ENCODE results near the gene MYOF.
"Not testable (repeated sequence)": the region's sequence is repeated elsewhere in the genome, so short reads cannot be mapped to it uniquely, and the experiment has no call there.

Gene MYOF

GRCh38 chr10:93468461-93469213 is 13.5 kb downstream of the MYOF start:
- H3K27ac ChIP-seq, result no peak overlapping the region
- TF ChIP-seq, protein P1, sequence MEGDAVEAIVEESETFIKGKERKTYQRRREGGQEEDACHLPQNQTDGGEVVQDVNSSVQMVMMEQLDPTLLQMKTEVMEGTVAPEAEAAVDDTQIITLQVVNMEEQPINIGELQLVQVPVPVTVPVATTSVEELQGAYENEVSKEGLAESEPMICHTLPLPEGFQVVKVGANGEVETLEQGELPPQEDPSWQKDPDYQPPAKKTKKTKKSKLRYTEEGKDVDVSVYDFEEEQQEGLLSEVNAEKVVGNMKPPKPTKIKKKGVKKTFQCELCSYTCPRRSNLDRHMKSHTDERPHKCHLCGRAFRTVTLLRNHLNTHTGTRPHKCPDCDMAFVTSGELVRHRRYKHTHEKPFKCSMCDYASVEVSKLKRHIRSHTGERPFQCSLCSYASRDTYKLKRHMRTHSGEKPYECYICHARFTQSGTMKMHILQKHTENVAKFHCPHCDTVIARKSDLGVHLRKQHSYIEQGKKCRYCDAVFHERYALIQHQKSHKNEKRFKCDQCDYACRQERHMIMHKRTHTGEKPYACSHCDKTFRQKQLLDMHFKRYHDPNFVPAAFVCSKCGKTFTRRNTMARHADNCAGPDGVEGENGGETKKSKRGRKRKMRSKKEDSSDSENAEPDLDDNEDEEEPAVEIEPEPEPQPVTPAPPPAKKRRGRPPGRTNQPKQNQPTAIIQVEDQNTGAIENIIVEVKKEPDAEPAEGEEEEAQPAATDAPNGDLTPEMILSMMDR (conservative IDR thresholded peaks at IDR 0.05), result no peak
- TF ChIP-seq ZFX (IDR thresholded peaks at IDR 0.05), result no peak

- not testable (repeated sequence) for H3K27ac ChIP-seq
These were observed 14.5 kb downstream of the MYOF start for GRCh38 chr10:93467635-93468034.

GRCh38 chr10:93465806-93466675 is 16.1 kb downstream of the MYOF start:
- TF ChIP-seq, protein P1 (conservative IDR thresholded peaks at IDR 0.05), result no peak
- no peak for TF ChIP-seq ZFX (IDR thresholded peaks at IDR 0.05)
- peak overlapping the region; percentile 89 for H3K27ac ChIP-seq

DNA sequence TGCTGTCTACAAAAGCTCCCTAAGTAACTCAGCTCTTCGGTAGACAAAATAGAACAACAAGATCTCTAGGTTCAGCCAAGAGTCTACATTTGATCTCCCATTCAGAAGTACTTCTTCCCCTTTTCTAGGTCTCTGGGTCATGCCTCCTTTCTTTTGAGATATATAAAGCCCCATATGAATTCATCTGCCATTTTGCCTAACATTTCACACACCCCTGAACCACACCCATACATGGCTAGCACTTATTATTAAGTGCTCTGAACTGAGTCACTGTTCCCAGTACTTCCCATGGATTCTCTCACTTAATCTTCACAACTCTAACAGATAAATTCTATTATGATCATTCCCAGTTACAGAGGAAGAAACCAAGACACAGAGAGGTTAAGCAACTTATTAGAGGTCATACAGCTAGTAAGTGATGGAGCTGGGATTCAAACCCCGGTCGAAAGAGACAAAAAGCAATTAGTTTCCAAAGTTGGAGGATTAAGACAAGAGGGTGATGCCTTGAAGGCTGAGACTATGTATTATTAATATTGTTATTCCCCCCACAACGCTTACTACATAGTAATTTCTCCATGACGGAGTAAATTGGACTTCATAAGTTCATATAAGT is 17.3 kb downstream of the MYOF start:
- TF ChIP-seq, protein P1 (conservative IDR thresholded peaks at IDR 0.05), result no peak
- TF ChIP-seq ZFX (IDR thresholded peaks at IDR 0.05), result no peak
- peak overlapping the region; percentile 89; the same call in 1 of the 2 replicates for H3K27ac ChIP-seq

DNA sequence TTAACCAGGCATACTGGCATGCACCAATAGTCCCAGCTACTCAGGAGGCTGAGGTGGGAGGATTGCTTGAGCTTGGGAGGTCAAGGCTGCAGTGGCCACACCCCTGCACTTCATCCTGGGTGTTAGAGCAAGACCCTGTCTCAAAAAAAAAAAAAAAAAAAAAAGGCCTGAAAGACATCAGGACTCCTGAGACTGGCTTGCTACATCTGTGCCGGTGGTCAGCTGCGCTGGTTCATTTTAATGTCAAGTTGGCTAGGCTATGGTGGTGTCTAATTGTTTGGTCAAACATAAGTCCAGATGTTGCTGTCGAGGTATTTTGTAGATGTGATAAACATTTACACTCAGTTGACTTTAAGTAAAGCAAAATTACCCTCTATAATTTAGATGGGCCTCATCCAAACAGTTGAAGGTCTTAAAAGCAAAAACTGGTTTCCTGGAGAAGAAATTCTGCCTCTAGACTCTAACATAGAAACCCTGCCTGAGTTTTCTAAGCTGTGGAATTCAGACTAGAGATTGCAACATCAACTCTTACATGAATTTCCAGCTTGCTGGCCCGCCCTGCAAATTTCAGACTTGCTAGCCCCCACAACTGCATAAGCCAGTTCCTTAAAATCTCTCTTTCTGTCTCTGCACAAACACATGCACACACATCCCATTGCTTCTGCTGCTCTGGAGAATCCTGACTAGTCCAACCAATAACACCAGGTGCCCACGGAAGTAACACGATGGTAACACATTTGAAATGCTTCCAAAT is 18.2 kb downstream of the MYOF start:
- H3K27ac ChIP-seq, result no peak overlapping the region
- no peak for TF ChIP-seq ZFX (IDR thresholded peaks at IDR 0.05)

GRCh38 chr10:93462881-93463280 is 19.3 kb downstream of the MYOF start:
- TF ChIP-seq, protein P1 (conservative IDR thresholded peaks at IDR 0.05), result no peak
- H3K27ac ChIP-seq, result no peak overlapping the region

- no peak overlapping the region for H3K27ac ChIP-seq
- no peak for TF ChIP-seq ZFX (IDR thresholded peaks at IDR 0.05)
- TF ChIP-seq, protein P1 (conservative IDR thresholded peaks at IDR 0.05), result no peak
These were observed 19.8 kb downstream of the MYOF start for GRCh38 chr10:93462371-93462770.

Data from C4-2B (cell line).